Measurements from ENCODE around the gene PPP2R5D. TPM values are rescaled to one million over a fixed set of nuclear protein-coding genes. Genes with fewer than 3 reads are reported as not detected.

Gene PPP2R5D
- total RNA-seq, 1 experiment from 2014 or later = 53.7 TPM

- ChIA-PET CTCF (interaction anchor here (0.7 to 1.2 kb wide), 2 partner anchors 10 to 119 kb away, joined by 3 to 16 read pairs; no protein-coding TSS in a partner anchor), POLR2A (ENCODE audit: unreplicated experiment) (interaction anchor here (0.6 to 0.9 kb wide), 4 partner anchors 49 to 1138 kb away, joined by 3 to 15 read pairs (median 4); partner anchors contain the start of genes CNPY3 and ZNF318)
- Histone ChIP-seq H3K36me3 (ENCODE audit: low read depth) (0 out of 2 replicates have a peak, but pooled peaks cover 6% of the 10 kb centered on the region), H3K4me1 (replicated peaks; ENCODE audit: insufficient read depth) (0 out of 2 replicates have a peak, but pooled peaks cover 24% of the 10 kb centered on the region), H3K4me2 (peak overlapping the region; percentile 95), H4K20me1 (ENCODE audit: insufficient read depth) (no peaks in the 10 kb centered on the region), H3K27me3 (ENCODE audit: insufficient read depth, low read depth) (no peaks in the 10 kb centered on the region), H3K9me3 (ENCODE audit: insufficient read depth, low read depth) (no peaks in the 10 kb centered on the region), H3F3A (ENCODE audit: insufficient read depth, low read depth) (peaks cover 33% of the 10 kb centered on the region), H3K9me2 (ENCODE audit: insufficient read depth) (no peaks in the 10 kb centered on the region), H2AFZ (peak overlapping the region; percentile 97), H3K4me3 (peak overlapping the region; percentile 87), H3K27ac (peak overlapping the region; percentile 30; the same call in 1 of the 2 replicates), H3K79me2 (ENCODE audit: low read depth) (peaks cover 22% of the 10 kb centered on the region)
- intact Hi-C loops (cut with micrococcal nuclease; ENCODE audit: unreplicated experiment) = no loop called here
- TF ChIP-seq, protein P1, sequence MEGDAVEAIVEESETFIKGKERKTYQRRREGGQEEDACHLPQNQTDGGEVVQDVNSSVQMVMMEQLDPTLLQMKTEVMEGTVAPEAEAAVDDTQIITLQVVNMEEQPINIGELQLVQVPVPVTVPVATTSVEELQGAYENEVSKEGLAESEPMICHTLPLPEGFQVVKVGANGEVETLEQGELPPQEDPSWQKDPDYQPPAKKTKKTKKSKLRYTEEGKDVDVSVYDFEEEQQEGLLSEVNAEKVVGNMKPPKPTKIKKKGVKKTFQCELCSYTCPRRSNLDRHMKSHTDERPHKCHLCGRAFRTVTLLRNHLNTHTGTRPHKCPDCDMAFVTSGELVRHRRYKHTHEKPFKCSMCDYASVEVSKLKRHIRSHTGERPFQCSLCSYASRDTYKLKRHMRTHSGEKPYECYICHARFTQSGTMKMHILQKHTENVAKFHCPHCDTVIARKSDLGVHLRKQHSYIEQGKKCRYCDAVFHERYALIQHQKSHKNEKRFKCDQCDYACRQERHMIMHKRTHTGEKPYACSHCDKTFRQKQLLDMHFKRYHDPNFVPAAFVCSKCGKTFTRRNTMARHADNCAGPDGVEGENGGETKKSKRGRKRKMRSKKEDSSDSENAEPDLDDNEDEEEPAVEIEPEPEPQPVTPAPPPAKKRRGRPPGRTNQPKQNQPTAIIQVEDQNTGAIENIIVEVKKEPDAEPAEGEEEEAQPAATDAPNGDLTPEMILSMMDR (conservative IDR thresholded peaks at IDR 0.05) = no peak
- TF ChIP-seq EZH2 (IDR thresholded peaks at IDR 0.05; ENCODE audit: low read depth) = no peak
- DNase-seq = peak in 1 of 2 experiments; percentile 26
- BruUV-seq (replicated peaks) = no TSS peak
Observed at GRCh38 chr6:42978487-42978838, 5.9 kb upstream of the PPP2R5D start.

DNA sequence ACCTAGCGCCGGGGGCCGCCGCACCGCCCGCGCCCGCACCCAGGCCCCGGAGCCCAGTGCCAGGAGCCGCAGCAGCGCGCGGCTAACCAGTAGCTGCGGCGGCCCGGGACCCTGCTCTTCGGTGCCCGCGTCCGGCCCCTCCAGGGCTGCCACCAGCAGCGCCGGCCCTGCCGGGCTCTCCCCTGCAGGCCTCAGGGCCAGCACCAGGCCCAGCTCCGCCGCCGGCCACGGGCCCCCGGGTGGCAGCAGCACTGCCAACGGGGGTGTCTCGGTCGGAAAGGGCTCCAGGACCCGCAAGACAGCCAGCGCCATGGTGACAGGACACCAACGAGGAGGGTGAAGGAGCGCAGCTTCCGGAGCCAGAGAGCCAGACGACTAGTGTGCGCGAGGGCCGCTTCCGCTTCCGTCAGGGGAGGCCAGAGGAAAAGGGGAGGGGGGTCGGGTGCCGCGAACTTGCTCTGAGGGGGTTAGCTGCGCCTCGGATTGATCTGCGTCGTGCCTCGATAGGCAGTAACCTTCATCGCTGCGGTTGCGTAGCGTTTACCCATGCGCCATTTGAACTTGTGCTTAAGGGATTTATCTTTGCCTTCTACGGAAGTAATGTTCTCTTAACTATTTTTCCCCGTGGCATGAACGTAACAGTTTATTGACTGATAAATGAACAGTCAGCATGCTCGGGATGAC, 5.4 kb upstream of the PPP2R5D start, which contains the start of gene PEX6:
PEX6 (minus strand) TSS at position 343 of the 684 bp plus-strand sequence; CDS start at position 312, 31 bp downstream.
- H3K27ac ChIP-seq = peak within 1 kb of the TSS; percentile 30
- CTCF ChIA-PET = interaction anchor here (0.7 to 1.2 kb wide), 2 partner anchors 10 to 119 kb away, joined by 3 to 16 read pairs; no protein-coding TSS in a partner anchor

More for the DNA sequence above, 5.4 kb upstream of the PPP2R5D start, which contains the start of gene PEX6:
- peak; percentile 72 to 81 for DNase-seq
- H3K27me3 ChIP-seq (ENCODE audit: insufficient read depth, low read depth) = no peaks in the 10 kb centered on the region
- intact Hi-C loops (cut with micrococcal nuclease; ENCODE audit: unreplicated experiment) = no loop called here
- no peaks in the 10 kb centered on the region for H3K9me2 ChIP-seq (ENCODE audit: insufficient read depth)
- H3K36me3 ChIP-seq (ENCODE audit: low read depth) = 0 out of 2 replicates have a peak, but pooled peaks cover 6% of the 10 kb centered on the region
- H3K4me2 ChIP-seq = peak within 1 kb of the TSS; percentile 95
- peaks cover 33% of the 10 kb centered on the region for H3F3A ChIP-seq (ENCODE audit: insufficient read depth, low read depth)
- no TSS peak for BruUV-seq (replicated peaks)
- H3K9me3 ChIP-seq (ENCODE audit: insufficient read depth, low read depth) = no peaks in the 10 kb centered on the region
- H3K4me1 ChIP-seq (replicated peaks; ENCODE audit: insufficient read depth) = 0 out of 2 replicates have a peak, but pooled peaks cover 26% of the 10 kb centered on the region
- no peaks in the 10 kb centered on the region for H4K20me1 ChIP-seq (ENCODE audit: insufficient read depth)
- POLR2A ChIA-PET (ENCODE audit: unreplicated experiment) = interaction anchor here (0.6 kb wide), 4 partner anchors 47 to 1138 kb away, joined by 3 to 15 read pairs (median 4); no protein-coding TSS in a partner anchor
- no peak for TF ChIP-seq EZH2 (IDR thresholded peaks at IDR 0.05; ENCODE audit: low read depth)
- TF ChIP-seq, protein P1 (conservative IDR thresholded peaks at IDR 0.05) = no peak
- peak within 1 kb of the TSS; percentile 87 for H3K4me3 ChIP-seq
- H3K79me2 ChIP-seq (ENCODE audit: low read depth) = peaks cover 22% of the 10 kb centered on the region
- peak within 1 kb of the TSS; percentile 97 for H2AFZ ChIP-seq

Measured in PC-9 (cell line).